ENCODE results near the gene SEPHS1.
A peak's percentile ranks its signal among the peaks of the same experiment; 100 is the strongest.

SEPHS1 gene

DNA sequence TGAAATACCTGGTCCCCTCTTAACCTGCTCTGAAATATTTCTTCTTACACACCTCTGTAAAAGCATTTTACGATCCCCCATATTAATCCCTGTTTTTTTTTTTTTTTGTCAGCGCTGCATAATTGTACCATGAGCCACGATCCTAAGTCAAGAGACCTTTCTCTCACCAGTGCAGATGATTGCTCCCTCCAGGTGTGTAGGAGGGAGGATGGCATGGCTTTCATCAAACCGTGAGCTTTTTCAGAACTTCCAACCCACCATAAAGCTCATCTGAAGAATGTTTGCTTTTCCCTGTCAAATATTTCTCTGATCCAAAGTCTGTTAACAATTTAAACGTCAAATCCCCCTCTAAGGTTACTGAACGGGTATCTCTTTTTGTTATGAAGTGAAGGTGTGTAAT is 28.2 kb upstream of the SEPHS1 start:
- TF ChIP-seq, protein P1, sequence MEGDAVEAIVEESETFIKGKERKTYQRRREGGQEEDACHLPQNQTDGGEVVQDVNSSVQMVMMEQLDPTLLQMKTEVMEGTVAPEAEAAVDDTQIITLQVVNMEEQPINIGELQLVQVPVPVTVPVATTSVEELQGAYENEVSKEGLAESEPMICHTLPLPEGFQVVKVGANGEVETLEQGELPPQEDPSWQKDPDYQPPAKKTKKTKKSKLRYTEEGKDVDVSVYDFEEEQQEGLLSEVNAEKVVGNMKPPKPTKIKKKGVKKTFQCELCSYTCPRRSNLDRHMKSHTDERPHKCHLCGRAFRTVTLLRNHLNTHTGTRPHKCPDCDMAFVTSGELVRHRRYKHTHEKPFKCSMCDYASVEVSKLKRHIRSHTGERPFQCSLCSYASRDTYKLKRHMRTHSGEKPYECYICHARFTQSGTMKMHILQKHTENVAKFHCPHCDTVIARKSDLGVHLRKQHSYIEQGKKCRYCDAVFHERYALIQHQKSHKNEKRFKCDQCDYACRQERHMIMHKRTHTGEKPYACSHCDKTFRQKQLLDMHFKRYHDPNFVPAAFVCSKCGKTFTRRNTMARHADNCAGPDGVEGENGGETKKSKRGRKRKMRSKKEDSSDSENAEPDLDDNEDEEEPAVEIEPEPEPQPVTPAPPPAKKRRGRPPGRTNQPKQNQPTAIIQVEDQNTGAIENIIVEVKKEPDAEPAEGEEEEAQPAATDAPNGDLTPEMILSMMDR (IDR thresholded peaks at IDR 0.05; ENCODE audit: low read depth, low read length): no peak
- no peak overlapping the region for H3K4me3 ChIP-seq (replicated peaks in 1 of 2; ENCODE audit: low read depth in 2 of 2, low read length in 2 of 2)
- DNase-seq (ENCODE audit: low read depth in 2 of 2): no peak

DNA sequence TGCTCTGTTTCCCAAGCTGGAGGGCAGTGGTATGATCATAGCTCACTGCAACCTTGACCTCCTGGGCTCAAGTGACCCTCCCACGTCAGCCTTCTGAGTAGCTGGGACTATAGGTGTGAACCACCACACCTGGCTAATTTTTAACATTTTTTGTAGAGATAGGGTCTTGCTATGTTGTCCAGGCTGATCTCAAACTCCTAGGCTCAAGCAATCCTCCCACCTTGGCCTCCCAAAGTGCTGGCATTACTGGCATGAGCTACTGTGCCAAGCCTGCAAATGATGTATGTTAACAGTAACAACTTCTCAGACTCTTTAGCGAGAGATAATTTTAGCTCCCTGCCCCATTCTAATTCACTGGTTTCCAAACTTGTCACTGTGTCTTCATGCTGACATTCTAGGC is 27.7 kb upstream of the SEPHS1 start:
- no peak overlapping the region for H3K4me3 ChIP-seq (replicated peaks in 1 of 2; ENCODE audit: low read depth in 2 of 2, low read length in 2 of 2)
- TF ChIP-seq, protein P1 (IDR thresholded peaks at IDR 0.05; ENCODE audit: low read depth, low read length): no peak

DNA sequence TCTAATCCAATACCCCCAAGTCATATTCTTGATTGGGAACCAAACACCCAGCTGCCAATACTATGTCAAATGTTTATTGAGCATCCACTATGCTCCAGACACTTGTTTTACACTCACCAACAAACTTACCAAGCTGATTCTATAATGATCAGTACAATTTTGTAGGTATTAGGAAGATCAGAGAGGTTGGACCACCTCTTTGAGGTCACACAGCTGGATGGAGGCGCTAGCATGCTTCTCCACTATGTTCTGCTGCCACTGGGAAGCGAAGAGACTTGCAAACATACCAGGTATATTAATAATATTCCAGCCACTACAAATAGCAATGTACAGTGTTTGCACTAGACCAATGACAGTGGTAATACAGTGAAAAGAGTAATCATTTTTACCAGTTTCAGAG is 25.6 kb upstream of the SEPHS1 start:
- no peak for DNase-seq (ENCODE audit: low read depth in 2 of 2)
- TF ChIP-seq, protein P1 (IDR thresholded peaks at IDR 0.05; ENCODE audit: low read depth, low read length): no peak
- H3K4me3 ChIP-seq (replicated peaks in 1 of 2; ENCODE audit: low read depth in 2 of 2, low read length in 2 of 2): no peak overlapping the region

More for the DNA sequence above, 27.7 kb upstream of the SEPHS1 start:
- DNase-seq (ENCODE audit: low read depth in 2 of 2): no peak

DNA sequence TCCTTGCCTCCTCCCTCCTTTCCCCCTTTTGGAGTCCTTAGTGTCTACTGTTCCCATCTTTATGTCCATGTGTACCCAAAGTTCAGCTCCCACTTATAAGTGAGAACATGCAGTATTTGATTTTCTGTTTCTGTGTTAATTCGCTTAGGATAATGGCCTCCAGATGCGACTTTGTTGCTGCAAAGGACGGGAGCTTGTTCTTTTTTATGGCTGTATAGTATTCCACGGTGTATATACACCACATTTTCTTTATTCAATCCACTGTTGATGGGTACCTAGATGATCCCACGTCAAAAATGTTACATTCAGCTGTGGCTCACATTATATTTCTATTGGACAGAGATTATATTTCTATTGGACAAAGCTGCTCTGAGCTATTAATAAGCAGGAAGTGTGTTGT is 24.4 kb upstream of the SEPHS1 start:
- H3K4me3 ChIP-seq (replicated peaks in 1 of 2; ENCODE audit: low read depth in 2 of 2, low read length in 2 of 2): no peak overlapping the region
- DNase-seq (ENCODE audit: low read depth in 2 of 2): no peak
- TF ChIP-seq, protein P1 (IDR thresholded peaks at IDR 0.05; ENCODE audit: low read depth, low read length): no peak

DNA sequence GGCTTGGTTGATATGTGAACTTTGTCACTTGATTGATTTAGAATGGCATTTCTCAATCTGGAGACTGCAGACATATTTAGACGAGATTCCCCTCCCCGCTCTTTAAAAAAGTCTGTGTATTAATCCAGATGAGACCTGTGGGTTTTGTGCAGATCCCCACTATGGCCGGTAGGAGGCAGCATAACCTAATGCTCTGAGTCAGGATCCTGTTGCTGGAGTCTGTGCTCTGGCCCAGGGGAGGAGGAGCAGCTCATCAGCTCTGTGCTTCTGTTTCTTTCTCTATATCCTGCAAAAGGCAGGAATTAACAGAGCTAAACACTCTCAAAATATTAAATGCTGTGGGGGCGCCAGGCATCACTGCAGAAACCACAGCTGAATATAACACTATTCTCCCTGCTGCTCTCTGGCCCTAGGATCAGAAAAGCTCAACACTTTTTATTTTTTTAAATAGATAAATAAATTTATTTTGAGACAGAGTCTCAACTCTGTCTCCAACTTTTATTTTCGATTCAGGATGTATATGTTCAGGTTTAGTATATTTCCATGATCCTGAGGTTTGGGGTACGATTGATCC is 23.9 kb upstream of the SEPHS1 start:
- TF ChIP-seq, protein P1 (IDR thresholded peaks at IDR 0.05; ENCODE audit: low read depth, low read length): peak; percentile 93
- no peak overlapping the region for H3K4me3 ChIP-seq (replicated peaks in 1 of 2; ENCODE audit: low read depth in 2 of 2, low read length in 2 of 2)
- peak; percentile 87 to 88 for DNase-seq (ENCODE audit: low read depth in 2 of 2)

DNA sequence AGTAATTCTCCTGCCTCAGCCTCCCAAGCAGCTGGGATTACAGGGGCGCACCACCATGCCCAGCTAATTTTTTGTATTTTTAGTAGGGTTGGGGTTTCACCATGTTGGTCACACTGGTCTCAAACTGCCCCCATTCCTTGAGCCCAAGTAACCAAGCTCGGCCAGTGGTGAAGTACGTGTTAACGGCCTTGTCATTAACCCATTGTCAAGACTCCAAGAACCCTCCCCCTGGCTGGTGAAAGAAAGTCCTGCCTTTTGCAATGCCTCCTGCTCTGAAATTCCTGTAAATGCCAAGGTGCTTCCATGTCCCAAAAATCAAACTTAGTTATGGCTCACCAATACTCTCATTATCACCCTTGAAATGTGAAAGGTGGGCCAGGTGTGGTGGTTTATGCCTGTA is 18.8 kb upstream of the SEPHS1 start:
- no peak overlapping the region for H3K4me3 ChIP-seq (replicated peaks in 1 of 2; ENCODE audit: low read depth in 2 of 2, low read length in 2 of 2)
- DNase-seq (ENCODE audit: low read depth in 2 of 2): no peak
- TF ChIP-seq, protein P1 (IDR thresholded peaks at IDR 0.05; ENCODE audit: low read depth, low read length): no peak

DNA sequence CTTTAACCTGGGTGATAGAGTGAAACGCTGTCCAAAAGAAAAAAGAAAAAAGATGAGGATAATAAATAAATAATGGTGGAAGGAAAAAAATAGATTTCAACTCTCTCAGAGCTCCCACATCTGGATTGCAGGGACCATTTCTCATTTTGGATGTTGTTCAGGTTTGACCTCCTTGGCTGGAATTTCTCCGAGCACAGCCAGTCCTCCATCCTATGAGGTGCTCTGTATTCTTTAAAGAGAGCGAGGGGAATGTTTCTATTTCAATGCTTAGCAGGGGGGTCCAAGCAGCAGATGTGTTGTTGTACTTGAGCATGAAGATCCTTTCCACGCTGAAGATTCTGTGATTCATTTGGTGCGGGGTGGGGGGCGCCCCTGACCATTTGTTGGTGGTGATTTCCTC is 17.7 kb upstream of the SEPHS1 start:
- no peak for DNase-seq (ENCODE audit: low read depth in 2 of 2)
- H3K4me3 ChIP-seq (replicated peaks in 1 of 2; ENCODE audit: low read depth in 2 of 2, low read length in 2 of 2): no peak overlapping the region
- TF ChIP-seq, protein P1 (IDR thresholded peaks at IDR 0.05; ENCODE audit: low read depth, low read length): no peak
